GM23338 (cell line): ENCODE data around the gene LSM14B. TPM values are rescaled to one million over a fixed set of nuclear protein-coding genes. Genes with fewer than 3 reads are reported as not detected.

Experiments used
- ATAC-seq: fragments of 200-7000 bp; cut with Tn5 transposase; 3 replicates; pipeline ENCODE4 v1.9.1; 2020
- DNase-seq: peaks from one replicate; pipeline ENCODE4 v3.0.0-alpha.2; 2015; ENCODE audit warnings: low spot score
- H2AFZ ChIP-seq: fragments of 200-600 bp; sonication (generic); 2 replicates; pipeline ENCODE4 v1.8.0; 2016; ENCODE audit warnings: antibody characterized with exemption, mild to moderate bottlenecking, moderate library complexity
- H3F3A ChIP-seq: fragments of 200-600 bp; sonication (generic); replicated peaks from 2 replicates; pipeline ENCODE4 v1.8.0; 2017; ENCODE audit warnings: antibody characterized with exemption, mixed run types, low read depth
- H3K27ac ChIP-seq: fragments of 200-600 bp; sonication (generic); 2 replicates; pipeline ENCODE4 v1.6.1; 2016; ENCODE audit warnings: low read depth
- H3K27me3 ChIP-seq: fragments of 200-600 bp; sonication (generic); 2 replicates; pipeline ENCODE4 v1.8.0; 2016; ENCODE audit warnings: mild to moderate bottlenecking, mixed run types, moderate library complexity; ENCODE audit not compliant: insufficient read depth
- H3K36me3 ChIP-seq: fragments of 200-600 bp; sonication (generic); 2 replicates; pipeline ENCODE4 v1.8.0; 2016; ENCODE audit warnings: mild to moderate bottlenecking; ENCODE audit not compliant: insufficient read depth
- H3K4me1 ChIP-seq: fragments of 200-600 bp; sonication (generic); 2 replicates; pipeline ENCODE4 v1.8.0; 2016; ENCODE audit warnings: mild to moderate bottlenecking, moderate library complexity; ENCODE audit not compliant: insufficient read depth
- H3K4me2 ChIP-seq: fragments of 200-600 bp; sonication (generic); 2 replicates; pipeline ENCODE4 v1.7.1; 2017; ENCODE audit warnings: mixed run types
- H3K4me3 ChIP-seq: fragments of 200-600 bp; sonication (generic); 2 replicates; pipeline ENCODE4 v1.6.1; 2016; ENCODE audit warnings: mixed run types
- H3K79me2 ChIP-seq: fragments of 200-600 bp; sonication (generic); replicated peaks from 2 replicates; pipeline ENCODE4 v1.8.0; 2017; ENCODE audit warnings: mild to moderate bottlenecking; ENCODE audit not compliant: insufficient read depth
- H3K9me2 ChIP-seq: fragments of 200-600 bp; sonication (generic); 2 replicates; pipeline ENCODE4 v1.8.0; 2017; ENCODE audit not compliant: insufficient read depth
- H4K20me1 ChIP-seq: fragments of 200-600 bp; sonication (generic); replicated peaks from 2 replicates; pipeline ENCODE4 v1.8.0; 2017; ENCODE audit warnings: mild to moderate bottlenecking; ENCODE audit not compliant: insufficient read depth
- H3K27ac Mint-ChIP-seq: 2 replicates; pipeline ENCODE4 v1.8.0; 2020; ENCODE audit warnings: inconsistent platforms, mild to moderate bottlenecking, moderate library complexity, mixed read lengths
- H3K27me3 Mint-ChIP-seq: 3 replicates; pipeline ENCODE4 v1.8.0; 2022; ENCODE audit warnings: low read depth, mild to moderate bottlenecking, moderate library complexity, mixed read lengths, inconsistent platforms; ENCODE audit not compliant: insufficient read depth, poor library complexity
- H3K36me3 Mint-ChIP-seq: 3 replicates; pipeline ENCODE4 v1.8.0; 2021; ENCODE audit warnings: low read depth, mild to moderate bottlenecking, inconsistent platforms, moderate library complexity, mixed read lengths
- H3K4me1 Mint-ChIP-seq: 3 replicates; pipeline ENCODE4 v1.8.0; 2020; ENCODE audit warnings: mild to moderate bottlenecking, inconsistent platforms, mixed read lengths
- H3K4me3 Mint-ChIP-seq: 3 replicates; pipeline ENCODE4 v1.8.0; 2021; ENCODE audit warnings: moderate library complexity, mild to moderate bottlenecking, inconsistent platforms, mixed read lengths
- H3K9me3 Mint-ChIP-seq: 3 replicates; pipeline ENCODE4 v1.8.0; 2020; ENCODE audit warnings: moderate library complexity, mild to moderate bottlenecking, inconsistent platforms, mixed read lengths
- CREB1 ChIP-seq: fragments of 250-450 bp; sonication (Bioruptor Pico); IDR thresholded peaks from 2 replicates; pipeline ENCODE4 v1.5.0; 2020; ENCODE audit warnings: low read depth, mild to moderate bottlenecking, moderate library complexity
- EZH2phosphoT487 ChIP-seq: fragments of 200-600 bp; sonication (generic); IDR thresholded peaks from one replicate; pipeline ENCODE4 v1.8.1; 2018; ENCODE audit warnings: antibody characterized with exemption; ENCODE audit not compliant: unreplicated experiment
- NANOG ChIP-seq: IDR thresholded peaks from 2 replicates; pipeline ENCODE4 v1.6.1; 2016; ENCODE audit warnings: antibody characterized with exemption, borderline replicate concordance
- STAT1 ChIP-seq: IDR thresholded peaks from one replicate; pipeline ENCODE4 v1.6.1; 2016; ENCODE audit warnings: antibody characterized with exemption; ENCODE audit not compliant: unreplicated experiment
- ZNF114 ChIP-seq: fragments of 250-450 bp; sonication (Bioruptor Pico); IDR thresholded peaks from 2 replicates; pipeline ENCODE4 v1.5.0; 2020; ENCODE audit warnings: mild to moderate bottlenecking, moderate library complexity
- polyA plus RNA-seq: library from polyadenylated mRNA; unstranded; fragments of >200 nt; fragmentation: Nextera tagmentation; extraction: Ambion mirVana; gene quantifications from 2 replicates; pipeline ENCODE4 v1.2.1, GENCODE V29; 2016
- total RNA-seq: library from RNA; depleted of rRNA; stranded (reverse); fragments of >200 nt; shearing (Covaris generic); gene quantifications from 2 replicates; pipeline ENCODE4 v1.2.3, GENCODE V29; 2014
- TF ChIP-seq, protein P1 (sequence below): fragments of 250-450 bp; sonication (Bioruptor Pico); IDR thresholded peaks from 2 replicates; pipeline ENCODE4 v1.5.0; 2020; ENCODE audit warnings: mild to moderate bottlenecking, moderate library complexity
- TF ChIP-seq, protein P2 (sequence below): IDR thresholded peaks from one replicate; pipeline ENCODE4 v1.6.1; 2018; ENCODE audit warnings: antibody characterized with exemption; ENCODE audit not compliant: unreplicated experiment
- TF ChIP-seq, protein P3 (sequence below), 2 experiments: fragments of 200-600 bp in 1 of 2; sonication (generic) in 1 of 2; conservative IDR thresholded peaks; 2 replicates each; pipeline versions ENCODE4 v1.5.1 to v1.6.1; 2016 to 2017; ENCODE audit warnings: antibody characterized with exemption in 2 of 2, low read depth in 2 of 2, mild to moderate bottlenecking in 2 of 2, moderate library complexity in 1 of 2

LSM14B gene
- total and polyA plus RNA-seq, 2 experiments from 2014 or later, result 9.6 to 55.7 TPM

DNA sequence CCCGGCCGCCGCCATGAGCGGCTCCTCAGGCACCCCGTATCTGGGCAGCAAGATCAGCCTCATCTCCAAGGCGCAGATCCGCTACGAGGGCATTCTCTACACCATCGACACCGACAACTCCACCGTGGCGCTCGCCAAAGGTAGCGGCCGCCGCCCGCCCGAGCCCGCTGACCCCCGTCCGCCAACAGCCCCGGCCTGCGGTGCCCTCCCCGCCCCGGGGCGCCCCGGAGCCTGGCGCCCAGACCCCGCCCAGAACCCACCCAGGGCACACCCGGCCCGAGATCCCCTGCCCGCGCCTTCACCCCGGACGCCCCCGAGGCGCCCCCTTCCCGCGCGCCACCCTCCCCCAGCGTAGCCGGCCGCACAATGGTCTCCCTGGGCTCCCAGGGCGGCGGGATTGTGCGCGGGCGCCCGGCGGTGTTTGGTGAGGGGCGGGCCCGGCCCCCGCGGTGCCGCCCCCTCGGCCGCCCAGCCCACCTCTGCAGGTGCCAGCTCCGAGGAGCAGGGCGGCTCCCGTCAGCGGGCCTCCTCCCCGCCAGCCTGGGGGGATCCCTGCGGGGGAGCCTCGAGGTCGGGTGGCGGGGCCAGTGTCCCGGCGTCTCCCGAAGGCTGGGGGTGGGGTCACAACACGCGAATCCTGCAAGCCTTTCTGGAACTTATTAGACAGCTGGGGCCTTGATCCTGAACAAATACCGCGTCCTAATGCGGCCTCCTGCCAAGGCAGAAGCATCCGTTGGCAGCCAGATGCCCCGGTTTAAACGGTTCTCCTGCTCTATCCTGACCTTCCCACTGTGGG lies 577 bp downstream of the LSM14B start:
- DNase-seq (peak; percentile 45), ATAC-seq (peak; percentile 37)
- peaks cover 13% of the 10 kb centered on the region for H3K27me3 Mint-ChIP-seq
- H3K4me3 ChIP-seq, result peak overlapping the region; percentile 82
- peaks cover 45% of the 10 kb centered on the region for H3K36me3 Mint-ChIP-seq
- peak overlapping the region; percentile 44; the same call in 1 of the 2 replicates for H3K27ac Mint-ChIP-seq
- H3K27ac ChIP-seq, result no peak overlapping the region
- peaks cover 18% of the 10 kb centered on the region for H3F3A ChIP-seq
- peaks cover 35% of the 10 kb centered on the region for H4K20me1 ChIP-seq
- peak overlapping the region; percentile 85 for H3K4me3 Mint-ChIP-seq
- H3K4me1 ChIP-seq, result peaks cover 16% of the 10 kb centered on the region
- peaks cover 35% of the 10 kb centered on the region for H3K36me3 ChIP-seq
- H3K27me3 ChIP-seq, result no peaks in the 10 kb centered on the region
- TF ChIP-seq ZNF114 (CRISPR knock-in tag), result no peak
- TF ChIP-seq EZH2phosphoT487, result no peak
- no peak for TF ChIP-seq NANOG
- H3K79me2 ChIP-seq, result peaks cover 45% of the 10 kb centered on the region
- no peak overlapping the region for H2AFZ ChIP-seq
- H3K9me2 ChIP-seq, result no peaks in the 10 kb centered on the region
- H3K9me3 Mint-ChIP-seq, result no peaks in the 10 kb centered on the region
- H3K4me2 ChIP-seq, result peak overlapping the region; percentile 94
- peaks cover 31% of the 10 kb centered on the region for H3K4me1 Mint-ChIP-seq

DNA sequence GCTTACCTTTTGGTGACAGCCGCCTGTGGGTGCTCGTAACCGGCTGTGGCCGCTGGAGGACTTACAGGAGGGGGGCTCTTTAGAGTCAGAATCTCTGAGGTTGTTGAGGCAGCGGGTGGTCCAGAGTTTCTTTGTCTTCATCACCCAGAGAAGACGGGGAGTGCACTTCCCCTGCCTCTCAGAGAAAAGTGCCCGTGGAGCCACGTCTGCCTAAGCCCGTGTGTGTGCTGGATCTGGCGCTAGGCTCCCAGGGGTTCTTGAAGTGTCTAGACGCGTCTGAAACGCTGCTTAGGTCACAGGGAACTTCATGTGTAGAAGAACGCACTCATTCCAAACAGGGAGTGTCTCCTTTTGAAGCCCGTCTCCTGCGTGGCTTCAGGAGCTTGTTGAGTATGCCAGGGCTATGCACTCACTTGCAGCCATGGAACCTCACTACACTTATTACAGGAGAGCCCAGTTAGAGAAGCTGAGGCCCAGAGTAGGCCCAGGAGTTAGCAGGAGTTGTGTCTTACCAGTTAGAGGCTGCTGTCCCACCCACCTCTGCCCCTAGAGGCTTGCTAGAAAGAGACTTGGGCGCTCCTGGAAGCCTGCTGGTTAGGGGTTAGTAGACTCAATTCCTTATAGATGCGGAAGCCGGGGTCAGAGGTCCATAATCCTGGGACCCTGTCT lies 1.3 kb downstream of the LSM14B start:
- H3K9me2 ChIP-seq, result no peaks in the 10 kb centered on the region
- DNase-seq, result peak; percentile 41
- H3K9me3 Mint-ChIP-seq, result no peaks in the 10 kb centered on the region
- peaks cover 51% of the 10 kb centered on the region for H3K79me2 ChIP-seq
- H2AFZ ChIP-seq, result no peak overlapping the region
- H3K4me1 Mint-ChIP-seq, result peaks cover 31% of the 10 kb centered on the region
- peak overlapping the region; percentile 82 for H3K4me3 ChIP-seq
- no peaks in the 10 kb centered on the region for H3K27me3 ChIP-seq
- H3K4me3 Mint-ChIP-seq, result peak overlapping the region; percentile 85
- peaks cover 39% of the 10 kb centered on the region for H4K20me1 ChIP-seq
- H3K27ac ChIP-seq, result 0 out of 2 replicates have a peak overlapping the region, but pooled peaks have one; percentile 15
- H3K27ac Mint-ChIP-seq, result peak overlapping the region; percentile 44; the same call in 1 of the 2 replicates
- peak overlapping the region; percentile 94 for H3K4me2 ChIP-seq
- peaks cover 18% of the 10 kb centered on the region for H3F3A ChIP-seq
- H3K27me3 Mint-ChIP-seq, result peaks cover 13% of the 10 kb centered on the region
- H3K36me3 Mint-ChIP-seq, result peaks cover 52% of the 10 kb centered on the region
- H3K4me1 ChIP-seq, result peaks cover 16% of the 10 kb centered on the region
- peak; percentile 13 for ATAC-seq
- H3K36me3 ChIP-seq, result peaks cover 42% of the 10 kb centered on the region
- TF ChIP-seq STAT1 (no peak), CREB1 (CRISPR knock-in tag) (no peak), NANOG (no peak)
- TF ChIP-seq, protein P1, sequence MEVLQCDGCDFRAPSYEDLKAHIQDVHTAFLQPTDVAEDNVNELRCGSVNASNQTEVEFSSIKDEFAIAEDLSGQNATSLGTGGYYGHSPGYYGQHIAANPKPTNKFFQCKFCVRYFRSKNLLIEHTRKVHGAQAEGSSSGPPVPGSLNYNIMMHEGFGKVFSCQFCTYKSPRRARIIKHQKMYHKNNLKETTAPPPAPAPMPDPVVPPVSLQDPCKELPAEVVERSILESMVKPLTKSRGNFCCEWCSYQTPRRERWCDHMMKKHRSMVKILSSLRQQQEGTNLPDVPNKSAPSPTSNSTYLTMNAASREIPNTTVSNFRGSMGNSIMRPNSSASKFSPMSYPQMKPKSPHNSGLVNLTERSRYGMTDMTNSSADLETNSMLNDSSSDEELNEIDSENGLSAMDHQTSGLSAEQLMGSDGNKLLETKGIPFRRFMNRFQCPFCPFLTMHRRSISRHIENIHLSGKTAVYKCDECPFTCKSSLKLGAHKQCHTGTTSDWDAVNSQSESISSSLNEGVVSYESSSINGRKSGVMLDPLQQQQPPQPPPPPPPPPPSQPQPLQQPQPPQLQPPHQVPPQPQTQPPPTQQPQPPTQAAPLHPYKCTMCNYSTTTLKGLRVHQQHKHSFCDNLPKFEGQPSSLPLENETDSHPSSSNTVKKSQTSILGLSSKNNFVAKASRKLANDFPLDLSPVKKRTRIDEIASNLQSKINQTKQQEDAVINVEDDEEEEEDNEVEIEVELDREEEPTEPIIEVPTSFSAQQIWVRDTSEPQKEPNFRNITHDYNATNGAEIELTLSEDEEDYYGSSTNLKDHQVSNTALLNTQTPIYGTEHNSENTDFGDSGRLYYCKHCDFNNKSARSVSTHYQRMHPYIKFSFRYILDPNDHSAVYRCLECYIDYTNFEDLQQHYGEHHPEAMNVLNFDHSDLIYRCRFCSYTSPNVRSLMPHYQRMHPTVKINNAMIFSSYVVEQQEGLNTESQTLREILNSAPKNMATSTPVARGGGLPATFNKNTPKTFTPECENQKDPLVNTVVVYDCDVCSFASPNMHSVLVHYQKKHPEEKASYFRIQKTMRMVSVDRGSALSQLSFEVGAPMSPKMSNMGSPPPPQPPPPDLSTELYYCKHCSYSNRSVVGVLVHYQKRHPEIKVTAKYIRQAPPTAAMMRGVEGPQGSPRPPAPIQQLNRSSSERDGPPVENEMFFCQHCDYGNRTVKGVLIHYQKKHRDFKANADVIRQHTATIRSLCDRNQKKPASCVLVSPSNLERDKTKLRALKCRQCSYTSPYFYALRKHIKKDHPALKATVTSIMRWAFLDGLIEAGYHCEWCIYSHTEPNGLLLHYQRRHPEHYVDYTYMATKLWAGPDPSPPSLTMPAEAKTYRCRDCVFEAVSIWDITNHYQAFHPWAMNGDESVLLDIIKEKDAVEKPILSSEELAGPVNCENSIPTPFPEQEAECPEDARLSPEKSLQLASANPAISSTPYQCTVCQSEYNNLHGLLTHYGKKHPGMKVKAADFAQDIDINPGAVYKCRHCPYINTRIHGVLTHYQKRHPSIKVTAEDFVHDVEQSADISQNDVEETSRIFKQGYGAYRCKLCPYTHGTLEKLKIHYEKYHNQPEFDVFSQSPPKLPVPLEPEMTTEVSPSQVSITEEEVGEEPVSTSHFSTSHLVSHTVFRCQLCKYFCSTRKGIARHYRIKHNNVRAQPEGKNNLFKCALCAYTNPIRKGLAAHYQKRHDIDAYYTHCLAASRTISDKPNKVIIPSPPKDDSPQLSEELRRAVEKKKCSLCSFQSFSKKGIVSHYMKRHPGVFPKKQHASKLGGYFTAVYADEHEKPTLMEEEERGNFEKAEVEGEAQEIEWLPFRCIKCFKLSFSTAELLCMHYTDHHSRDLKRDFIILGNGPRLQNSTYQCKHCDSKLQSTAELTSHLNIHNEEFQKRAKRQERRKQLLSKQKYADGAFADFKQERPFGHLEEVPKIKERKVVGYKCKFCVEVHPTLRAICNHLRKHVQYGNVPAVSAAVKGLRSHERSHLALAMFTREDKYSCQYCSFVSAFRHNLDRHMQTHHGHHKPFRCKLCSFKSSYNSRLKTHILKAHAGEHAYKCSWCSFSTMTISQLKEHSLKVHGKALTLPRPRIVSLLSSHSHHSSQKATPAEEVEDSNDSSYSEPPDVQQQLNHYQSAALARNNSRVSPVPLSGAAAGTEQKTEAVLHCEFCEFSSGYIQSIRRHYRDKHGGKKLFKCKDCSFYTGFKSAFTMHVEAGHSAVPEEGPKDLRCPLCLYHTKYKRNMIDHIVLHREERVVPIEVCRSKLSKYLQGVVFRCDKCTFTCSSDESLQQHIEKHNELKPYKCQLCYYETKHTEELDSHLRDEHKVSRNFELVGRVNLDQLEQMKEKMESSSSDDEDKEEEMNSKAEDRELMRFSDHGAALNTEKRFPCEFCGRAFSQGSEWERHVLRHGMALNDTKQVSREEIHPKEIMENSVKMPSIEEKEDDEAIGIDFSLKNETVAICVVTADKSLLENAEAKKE, result no peak
- TF ChIP-seq, protein P2, sequence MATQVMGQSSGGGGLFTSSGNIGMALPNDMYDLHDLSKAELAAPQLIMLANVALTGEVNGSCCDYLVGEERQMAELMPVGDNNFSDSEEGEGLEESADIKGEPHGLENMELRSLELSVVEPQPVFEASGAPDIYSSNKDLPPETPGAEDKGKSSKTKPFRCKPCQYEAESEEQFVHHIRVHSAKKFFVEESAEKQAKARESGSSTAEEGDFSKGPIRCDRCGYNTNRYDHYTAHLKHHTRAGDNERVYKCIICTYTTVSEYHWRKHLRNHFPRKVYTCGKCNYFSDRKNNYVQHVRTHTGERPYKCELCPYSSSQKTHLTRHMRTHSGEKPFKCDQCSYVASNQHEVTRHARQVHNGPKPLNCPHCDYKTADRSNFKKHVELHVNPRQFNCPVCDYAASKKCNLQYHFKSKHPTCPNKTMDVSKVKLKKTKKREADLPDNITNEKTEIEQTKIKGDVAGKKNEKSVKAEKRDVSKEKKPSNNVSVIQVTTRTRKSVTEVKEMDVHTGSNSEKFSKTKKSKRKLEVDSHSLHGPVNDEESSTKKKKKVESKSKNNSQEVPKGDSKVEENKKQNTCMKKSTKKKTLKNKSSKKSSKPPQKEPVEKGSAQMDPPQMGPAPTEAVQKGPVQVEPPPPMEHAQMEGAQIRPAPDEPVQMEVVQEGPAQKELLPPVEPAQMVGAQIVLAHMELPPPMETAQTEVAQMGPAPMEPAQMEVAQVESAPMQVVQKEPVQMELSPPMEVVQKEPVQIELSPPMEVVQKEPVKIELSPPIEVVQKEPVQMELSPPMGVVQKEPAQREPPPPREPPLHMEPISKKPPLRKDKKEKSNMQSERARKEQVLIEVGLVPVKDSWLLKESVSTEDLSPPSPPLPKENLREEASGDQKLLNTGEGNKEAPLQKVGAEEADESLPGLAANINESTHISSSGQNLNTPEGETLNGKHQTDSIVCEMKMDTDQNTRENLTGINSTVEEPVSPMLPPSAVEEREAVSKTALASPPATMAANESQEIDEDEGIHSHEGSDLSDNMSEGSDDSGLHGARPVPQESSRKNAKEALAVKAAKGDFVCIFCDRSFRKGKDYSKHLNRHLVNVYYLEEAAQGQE, result no peak
- TF ChIP-seq, protein P3, sequence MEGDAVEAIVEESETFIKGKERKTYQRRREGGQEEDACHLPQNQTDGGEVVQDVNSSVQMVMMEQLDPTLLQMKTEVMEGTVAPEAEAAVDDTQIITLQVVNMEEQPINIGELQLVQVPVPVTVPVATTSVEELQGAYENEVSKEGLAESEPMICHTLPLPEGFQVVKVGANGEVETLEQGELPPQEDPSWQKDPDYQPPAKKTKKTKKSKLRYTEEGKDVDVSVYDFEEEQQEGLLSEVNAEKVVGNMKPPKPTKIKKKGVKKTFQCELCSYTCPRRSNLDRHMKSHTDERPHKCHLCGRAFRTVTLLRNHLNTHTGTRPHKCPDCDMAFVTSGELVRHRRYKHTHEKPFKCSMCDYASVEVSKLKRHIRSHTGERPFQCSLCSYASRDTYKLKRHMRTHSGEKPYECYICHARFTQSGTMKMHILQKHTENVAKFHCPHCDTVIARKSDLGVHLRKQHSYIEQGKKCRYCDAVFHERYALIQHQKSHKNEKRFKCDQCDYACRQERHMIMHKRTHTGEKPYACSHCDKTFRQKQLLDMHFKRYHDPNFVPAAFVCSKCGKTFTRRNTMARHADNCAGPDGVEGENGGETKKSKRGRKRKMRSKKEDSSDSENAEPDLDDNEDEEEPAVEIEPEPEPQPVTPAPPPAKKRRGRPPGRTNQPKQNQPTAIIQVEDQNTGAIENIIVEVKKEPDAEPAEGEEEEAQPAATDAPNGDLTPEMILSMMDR (conservative IDR thresholded peaks at IDR 0.05; ENCODE audit: low read depth in 2 of 2), result no peak
